Hippocampal formation (tissue), 2 donors: Measurements from ENCODE around the gene FEZ2.

ENCODE experiments used
- DNase-seq, 2 donors: peaks; one replicate each; lab custom pipeline; 2025; lab: John Stamatoyannopoulos, UW

Gene FEZ2

GRCh38 chr2:36530178-36530982 lies 67.6 kb downstream of the FEZ2 start:
- no peak for DNase-seq

- DNase-seq: no peak
These were observed 69.1 kb downstream of the FEZ2 start for GRCh38 chr2:36528766-36529392.

GRCh38 chr2:36528274-36528673 lies 69.7 kb downstream of the FEZ2 start:
- DNase-seq: no peak

GRCh38 chr2:36526226-36526625 lies 71.7 kb downstream of the FEZ2 start:
- DNase-seq: no peak

GRCh38 chr2:36525245-36525644 lies 72.7 kb downstream of the FEZ2 start:
- DNase-seq: no peak

GRCh38 chr2:36523153-36523552 lies 74.8 kb downstream of the FEZ2 start:
- DNase-seq: no peak

- DNase-seq: no peak
These were observed 77.5 kb downstream of the FEZ2 start for GRCh38 chr2:36520431-36520830.

GRCh38 chr2:36516136-36516870 lies 81.7 kb downstream of the FEZ2 start:
- DNase-seq: no peak

- DNase-seq: no peak
These were observed 82.4 kb downstream of the FEZ2 start for GRCh38 chr2:36515538-36515937.

- DNase-seq: no peak
These were observed 84.3 kb downstream of the FEZ2 start for GRCh38 chr2:36513661-36514060.

- no peak for DNase-seq
These were observed 85.3 kb downstream of the FEZ2 start for GRCh38 chr2:36512705-36513104.

GRCh38 chr2:36511858-36512603 lies 85.9 kb downstream of the FEZ2 start:
- no peak for DNase-seq

- DNase-seq: no peak
These were observed 88.9 kb downstream of the FEZ2 start for GRCh38 chr2:36509075-36509474.

GRCh38 chr2:36507408-36507812 lies 90.6 kb downstream of the FEZ2 start:
- peak; percentile 38 to 43 for DNase-seq
